CD4-positive, alpha-beta T cell treated with Interleukin-4 for 1 hour (primary cell): Measurements from ENCODE around the gene AASDHPPT.

Experiments used
- DNase-seq, 2 donors: peaks; one replicate each; pipeline ENCODE4 v3.0.0-alpha.2; 2020 to 2022

AASDHPPT gene

DNA sequence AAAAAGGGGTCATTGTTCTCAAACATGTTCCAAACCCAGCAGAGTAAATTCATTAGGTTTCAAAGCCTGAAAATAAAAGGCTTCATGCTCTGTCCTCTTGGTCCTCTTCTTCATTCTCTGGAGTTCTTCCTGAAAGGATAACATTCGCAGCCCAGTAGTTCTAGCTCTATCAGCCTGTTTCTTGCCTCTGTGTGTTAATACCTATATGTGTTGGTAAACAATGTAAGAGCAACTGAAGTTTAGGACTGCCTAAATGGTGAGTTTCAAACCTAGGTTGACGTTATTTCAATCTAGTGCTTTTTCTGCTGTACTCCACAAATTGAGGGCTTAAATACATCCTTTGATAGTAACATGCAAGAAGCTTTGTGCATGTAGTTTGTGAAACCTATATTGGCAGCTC lies 9.4 kb downstream of the AASDHPPT start:
- DNase-seq, result no peak

DNA sequence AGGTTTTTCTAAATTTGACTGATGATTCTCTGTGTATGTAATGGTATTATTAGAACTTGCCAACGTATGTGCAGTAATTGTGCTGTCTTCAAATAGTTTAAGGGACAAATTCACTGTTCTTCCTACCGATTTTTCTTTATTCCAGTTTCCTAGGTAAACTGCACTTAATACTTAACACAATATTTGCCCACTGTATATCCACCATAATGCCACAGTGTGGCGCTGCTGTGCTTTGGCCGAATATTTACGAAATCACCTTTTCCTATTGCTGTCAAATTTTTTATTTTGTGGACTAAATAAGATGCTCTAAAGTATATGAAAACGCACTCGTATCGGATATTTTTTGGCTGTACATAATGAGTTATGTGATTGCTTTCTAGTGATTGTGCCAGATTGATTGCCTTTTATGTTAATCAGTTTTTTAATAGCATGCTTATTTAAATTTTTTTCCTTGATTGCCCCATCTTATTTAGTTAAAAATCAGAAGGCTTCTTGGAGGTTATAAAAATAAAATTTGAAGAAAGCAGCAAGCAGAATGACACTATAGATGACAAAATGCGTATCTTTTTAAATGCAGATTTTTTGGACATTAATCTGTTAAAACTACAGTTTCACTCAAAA lies 10.5 kb downstream of the AASDHPPT start:
- DNase-seq, result peak; percentile 37 to 54

DNA sequence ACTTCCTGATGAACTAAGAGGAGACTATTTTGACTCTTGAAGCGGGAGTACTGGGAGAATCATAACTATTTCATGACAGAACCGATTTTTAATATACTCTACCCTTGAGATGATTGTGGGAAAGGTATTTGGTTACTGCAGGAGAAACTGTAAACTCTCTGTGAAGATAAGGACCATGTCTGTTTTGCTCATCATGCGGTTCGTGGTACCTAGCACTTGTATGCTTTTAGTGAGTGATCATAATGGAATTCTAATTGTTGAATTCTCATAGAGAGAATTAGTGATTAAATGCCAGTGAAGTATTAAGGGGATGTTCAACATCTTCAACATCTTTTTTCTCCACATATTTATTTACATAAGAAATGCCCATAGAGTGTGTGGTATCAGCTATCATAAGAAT lies 11.4 kb downstream of the AASDHPPT start:
- no peak for DNase-seq

DNA sequence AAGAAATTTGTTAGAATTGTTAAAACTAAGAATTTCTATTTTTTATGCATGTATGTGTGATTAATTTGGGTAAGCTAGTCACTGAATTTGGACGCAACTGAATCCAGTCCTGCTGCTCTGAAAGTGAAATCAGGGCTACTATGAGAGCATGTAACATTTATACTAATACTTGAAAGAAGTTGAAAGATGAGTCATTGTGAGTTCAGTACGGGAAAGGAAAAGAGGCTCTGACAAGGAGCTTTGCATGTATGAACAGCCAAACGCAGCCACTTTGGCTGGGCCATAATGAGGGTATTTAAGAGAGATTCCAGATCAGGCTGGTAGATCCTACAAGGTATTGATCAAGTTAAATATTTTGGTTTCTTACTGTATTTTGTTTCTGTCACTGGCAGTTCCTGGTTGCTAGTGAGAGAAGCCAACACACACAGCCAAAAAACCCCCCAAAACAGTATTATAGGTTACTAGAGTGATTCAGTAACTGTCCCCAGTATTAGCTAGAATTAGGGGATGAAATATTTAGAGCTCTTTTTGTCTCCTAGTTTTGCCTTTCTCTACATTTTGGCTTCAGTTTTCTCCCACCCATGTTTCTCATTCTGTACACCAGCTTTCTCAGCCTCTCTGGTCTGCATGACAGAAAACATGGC lies 14.1 kb downstream of the AASDHPPT start:
- DNase-seq, result no peak

DNA sequence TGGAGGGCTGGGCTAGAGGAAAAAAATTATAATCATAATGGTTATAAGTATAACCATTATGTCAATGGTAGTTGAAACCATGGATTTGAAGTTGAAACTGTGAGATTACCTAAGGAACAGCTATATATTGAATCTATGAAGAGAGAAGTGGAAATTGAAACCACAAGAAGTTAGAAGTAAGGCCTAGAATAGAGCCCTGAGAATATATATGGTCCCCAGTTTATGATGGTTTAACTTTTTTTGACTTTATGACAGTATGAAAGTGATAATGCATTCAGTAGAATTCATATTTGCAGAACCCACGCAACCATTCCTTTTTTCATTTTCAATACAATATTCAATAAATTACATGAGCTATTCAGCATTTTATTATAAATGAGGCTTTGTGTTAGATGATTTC lies 15.0 kb downstream of the AASDHPPT start:
- no peak for DNase-seq

DNA sequence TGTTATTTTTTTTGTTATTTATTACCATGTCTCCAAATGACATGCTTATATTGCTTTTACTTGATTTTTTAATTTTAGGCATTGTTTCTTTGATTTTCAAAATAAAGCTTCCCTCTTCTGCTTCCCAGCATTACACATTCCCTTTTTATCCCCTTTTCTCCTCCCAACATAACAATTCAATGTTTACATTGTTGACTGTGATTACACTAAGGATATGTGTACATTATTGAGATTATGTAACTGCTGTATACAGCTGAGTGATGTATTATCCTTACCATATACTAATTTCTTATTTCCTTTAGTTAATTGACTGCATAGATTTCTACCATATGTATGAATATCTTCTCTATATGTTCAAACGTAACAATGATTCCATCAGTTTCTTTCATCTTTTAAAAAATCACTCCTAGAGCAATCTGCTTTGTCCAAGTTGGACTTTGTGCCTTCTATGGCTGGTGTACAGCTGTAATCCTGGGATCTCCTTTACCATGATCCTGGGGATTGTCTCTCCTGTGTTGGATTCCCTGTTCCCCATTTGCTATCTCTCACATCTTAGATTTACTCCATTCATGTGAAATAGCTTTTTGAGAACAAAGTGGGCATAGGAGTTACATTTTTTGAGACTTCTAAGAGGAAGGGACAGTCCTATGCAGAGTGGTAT lies 21.6 kb downstream of the AASDHPPT start:
- no peak for DNase-seq

DNA sequence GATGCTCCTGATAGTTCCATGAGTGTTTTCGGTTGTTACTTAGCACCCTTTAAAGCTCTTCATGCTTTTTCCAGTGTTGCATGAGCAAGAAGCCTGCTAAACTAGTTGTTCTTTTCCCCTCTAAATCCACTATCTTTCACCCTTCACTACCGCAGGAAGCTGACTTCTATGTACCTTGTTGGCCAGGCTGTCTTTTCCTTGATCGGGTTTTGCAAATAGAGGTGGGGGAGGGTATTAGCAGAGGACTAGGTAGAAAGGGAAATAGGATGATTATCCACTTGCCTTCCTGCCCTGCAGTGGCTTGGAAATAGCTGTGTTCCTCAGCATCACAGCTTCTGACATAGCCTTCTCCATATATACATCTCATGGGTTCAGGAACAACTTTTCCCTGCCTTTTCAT lies 23.9 kb downstream of the AASDHPPT start:
- no peak for DNase-seq

DNA sequence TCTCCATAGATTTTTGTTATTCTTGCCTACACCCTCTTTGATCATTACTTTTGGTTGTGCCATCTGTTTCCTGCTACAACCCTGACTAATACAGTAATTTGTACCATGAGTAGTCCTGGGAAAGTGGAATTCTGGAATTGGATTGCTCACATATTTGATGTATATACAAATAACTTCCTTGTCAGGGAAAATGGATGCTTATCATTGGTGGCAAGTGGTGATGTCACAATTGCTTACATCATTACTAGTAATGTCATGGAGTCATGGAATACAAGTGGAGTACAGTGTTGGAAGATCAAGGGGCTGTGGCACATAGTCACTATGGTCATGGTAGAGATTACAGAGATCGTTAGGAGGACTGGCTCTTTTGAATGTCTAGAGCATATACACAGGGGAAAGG lies 24.4 kb downstream of the AASDHPPT start:
- no peak for DNase-seq

DNA sequence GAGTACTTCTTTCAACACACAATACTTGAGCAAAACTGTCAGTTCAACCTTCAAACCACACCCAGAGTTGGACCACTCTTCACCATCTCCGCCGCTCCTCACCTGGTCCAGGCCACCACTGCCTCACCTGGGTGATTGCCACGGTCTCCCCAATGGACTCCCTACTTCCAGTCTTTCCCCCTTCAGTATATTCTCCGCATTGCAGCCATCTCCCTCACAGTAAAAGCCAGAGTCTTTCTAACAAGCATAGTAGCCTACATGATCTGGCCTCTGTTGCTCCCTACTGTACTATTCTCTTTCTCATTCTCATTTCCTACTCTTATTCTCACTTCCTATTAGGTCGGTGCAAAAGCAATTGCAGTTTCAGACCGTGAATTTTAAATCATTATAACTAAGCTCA lies 28.5 kb downstream of the AASDHPPT start:
- no peak for DNase-seq

DNA sequence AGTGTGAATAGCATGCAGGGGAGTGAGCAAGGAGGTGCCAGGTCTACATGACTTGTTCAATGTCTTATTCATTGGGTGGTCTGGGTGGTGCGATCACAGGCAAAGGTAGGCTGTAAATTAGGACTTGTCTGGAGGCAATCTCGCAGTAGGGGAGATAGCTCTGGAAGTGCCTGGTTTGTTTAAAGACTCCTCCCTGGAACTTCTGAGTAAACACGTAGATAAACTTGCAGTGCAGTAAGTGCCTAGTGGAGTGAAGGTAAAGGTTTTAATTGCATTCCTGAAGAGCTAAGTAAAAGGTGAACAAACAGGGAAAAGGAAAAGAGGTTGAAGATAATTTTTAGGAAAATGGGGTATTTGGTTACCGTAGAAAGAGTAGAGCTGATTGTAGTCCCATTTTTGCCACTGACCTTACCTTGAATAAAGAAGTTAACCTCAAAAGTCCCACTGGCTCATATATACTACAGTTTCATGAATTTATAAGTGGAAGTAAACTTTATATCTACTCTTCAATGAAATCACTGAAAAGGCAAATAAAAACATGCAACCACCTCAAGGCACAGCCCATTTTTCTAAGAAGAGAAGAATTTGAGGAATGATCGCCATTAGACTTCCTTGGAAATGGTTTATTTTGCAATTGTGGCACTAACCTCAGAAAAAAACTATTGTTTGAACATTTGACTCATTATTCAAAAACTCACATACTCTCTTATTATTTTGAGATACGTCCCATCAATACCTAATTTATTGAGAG lies 44.3 kb downstream of the AASDHPPT start:
- no peak for DNase-seq

DNA sequence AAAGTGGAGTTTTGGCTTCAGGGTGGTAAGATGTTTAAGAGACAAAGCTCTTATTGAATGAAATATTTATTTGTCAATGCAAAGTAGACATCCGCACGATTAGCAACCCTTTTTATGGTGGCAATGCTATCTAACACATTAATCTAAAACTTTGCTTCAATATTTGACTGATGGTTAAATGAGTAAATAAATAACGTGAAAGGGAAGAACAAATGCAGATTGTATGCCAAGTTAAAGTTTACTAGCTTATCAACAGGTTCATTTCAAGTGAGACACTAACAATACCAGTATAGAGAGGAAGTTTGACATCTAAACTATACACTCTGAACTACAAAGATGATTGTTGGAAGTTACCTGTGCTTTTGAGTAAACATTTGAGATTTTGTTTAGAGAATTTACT lies 50.1 kb downstream of the AASDHPPT start:
- no peak for DNase-seq

DNA sequence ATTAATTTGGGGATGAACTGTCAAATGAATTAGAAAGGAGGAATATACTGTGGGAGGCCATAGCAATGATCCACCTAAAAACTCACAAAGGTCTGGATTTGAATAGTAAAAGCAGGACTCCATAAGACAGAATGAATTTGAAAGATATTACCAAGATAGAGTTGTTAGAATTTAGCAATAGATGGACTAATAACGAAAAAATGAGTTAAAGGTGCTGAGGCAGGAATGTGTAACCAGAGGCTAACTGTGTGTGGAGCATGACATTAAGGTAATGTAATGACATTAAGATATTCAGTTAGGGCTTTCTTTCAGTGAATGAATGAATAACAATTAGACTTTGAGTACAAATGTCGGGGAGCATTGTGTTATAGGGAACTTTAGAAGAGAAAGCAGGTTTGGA lies 51.3 kb downstream of the AASDHPPT start:
- DNase-seq, result no peak

DNA sequence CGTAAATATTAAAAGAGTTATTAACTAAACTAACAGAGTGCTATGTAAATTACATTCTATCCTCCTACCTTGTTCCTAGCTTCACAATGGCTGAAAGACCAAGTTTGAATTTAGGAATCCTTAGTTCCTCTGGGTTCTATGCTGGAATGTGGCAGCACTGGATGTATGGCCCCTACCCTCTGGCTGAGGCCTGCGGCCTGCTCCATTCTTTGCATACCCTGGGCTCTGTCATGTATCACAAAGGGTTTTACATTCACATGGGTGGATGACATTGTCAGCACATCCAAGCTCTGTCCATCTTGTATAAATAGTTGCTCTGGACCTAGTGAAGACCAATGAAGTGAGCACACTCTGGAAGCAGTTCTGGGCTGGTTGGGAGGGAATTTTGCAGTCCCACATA lies 54.5 kb downstream of the AASDHPPT start:
- no peak for DNase-seq

DNA sequence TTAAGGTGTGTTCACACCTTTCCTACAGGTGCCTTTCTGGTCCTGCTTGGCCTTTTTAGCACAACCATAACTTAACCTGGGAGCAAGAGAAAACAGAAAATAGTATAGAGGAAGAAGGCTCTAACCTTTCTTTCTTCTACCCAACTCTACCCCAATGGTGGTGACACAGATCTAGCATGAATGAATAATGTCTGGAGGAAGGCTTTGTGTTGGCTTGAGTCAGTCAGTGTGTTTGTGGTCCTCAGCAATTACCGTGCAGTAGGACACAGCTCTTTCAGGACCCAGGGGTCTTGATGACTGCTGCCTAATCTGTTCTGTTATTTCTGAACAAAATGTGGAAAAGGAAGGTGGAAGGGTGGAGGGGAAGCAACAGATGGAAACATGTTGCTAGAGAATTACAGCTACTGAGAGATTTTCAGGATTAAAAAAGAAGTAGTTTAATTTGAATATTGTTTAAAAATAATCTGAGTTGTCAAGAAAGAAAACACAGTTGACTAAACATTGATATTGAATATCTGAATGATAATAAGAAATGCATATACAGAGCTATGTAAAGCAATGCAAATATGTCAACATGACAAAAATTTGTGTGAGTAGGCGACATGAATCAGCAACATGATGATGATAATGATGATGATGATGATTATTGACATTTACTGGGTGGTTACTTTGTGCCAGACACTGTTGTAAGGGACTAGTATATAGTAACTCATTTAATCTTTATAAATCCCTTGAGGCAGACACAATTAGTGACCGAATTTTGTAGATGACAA lies 55.3 kb downstream of the AASDHPPT start:
- no peak for DNase-seq

DNA sequence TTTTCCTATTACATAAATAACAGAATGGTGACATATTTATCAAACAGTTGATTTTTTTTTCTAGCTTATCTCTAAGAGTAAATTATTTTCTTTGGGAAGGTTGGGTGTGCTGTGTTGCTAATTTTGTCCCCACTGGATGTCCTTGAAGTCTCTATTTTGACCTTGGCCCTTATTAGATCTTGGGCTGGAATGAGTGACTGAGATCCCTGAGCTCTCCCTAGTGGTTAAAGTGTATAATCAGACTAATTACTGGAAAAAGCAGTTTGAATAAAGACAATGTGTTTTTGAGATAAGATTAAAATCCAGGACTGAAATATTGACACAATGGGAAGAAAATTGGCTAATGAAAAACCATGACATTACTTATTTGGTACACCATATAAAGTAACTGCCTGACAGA lies 56.1 kb downstream of the AASDHPPT start:
- DNase-seq, result no peak

DNA sequence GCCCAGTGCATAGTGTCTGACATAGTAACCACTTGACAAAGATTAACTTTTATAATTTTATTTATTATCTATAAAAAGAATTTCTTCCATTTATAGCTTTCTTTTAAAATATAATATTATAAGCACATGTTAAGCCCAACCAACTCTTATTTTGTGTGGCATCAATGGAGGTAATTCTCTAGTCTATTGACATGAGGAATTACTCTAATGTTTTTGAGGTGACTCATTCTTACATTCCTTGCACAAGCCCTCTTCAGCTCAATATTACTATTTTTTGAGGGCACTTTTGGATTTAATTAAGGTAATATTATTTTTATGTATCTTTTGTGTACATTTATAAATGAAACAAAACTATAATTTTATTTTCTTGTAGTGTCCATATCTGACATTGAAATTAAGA lies 59.6 kb downstream of the AASDHPPT start:
- DNase-seq, result no peak

DNA sequence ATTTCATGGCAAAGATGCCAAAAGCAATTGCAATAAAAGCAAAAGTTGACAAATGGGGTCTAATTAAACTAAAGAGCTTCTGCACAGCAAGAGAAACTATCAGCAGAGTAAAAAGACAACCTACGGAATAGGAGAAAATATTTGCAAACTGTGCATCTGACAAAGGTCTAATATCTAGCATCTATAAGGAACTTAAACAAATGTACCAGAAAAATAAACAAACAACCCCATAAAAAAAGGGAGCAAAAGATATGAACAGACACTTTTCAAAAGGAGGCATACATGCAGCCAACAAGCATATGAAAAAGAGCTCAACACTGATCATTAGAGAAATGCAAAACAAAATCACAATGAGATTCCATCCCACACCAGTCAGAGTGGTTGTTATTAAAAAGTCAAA lies 60.3 kb downstream of the AASDHPPT start:
- no peak for DNase-seq
